ENCODE measurements around the gene ARFGEF3. TPM values are rescaled to one million over a fixed set of nuclear protein-coding genes. Genes with fewer than 3 reads are reported as not detected.

The ARFGEF3 gene
- total RNA-seq, 1 donor from 2014 or later: 9.5 TPM

DNA sequence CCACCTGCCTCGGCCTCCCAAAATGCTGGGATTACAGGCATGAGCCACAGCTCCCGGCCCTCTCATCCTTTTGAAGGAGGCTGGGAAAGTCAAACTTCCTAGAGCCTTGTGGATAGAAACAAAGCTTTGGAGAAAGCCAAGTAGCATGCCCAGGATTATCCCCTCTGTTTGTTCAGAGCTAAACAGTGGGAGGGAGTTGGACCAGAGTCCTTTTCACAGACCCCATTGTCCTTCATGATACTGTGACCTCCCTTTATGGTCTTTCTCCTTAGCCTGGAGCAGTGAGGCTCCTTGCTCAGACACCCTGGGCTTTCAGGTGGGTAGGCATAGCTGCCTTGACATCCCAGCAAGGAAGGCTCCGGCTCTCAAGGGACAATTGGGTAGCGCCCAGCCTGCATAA, 25.4 kb downstream of the ARFGEF3 start:
- DNase-seq (ENCODE audit: low read depth): no peak
- TF ChIP-seq, protein P1, sequence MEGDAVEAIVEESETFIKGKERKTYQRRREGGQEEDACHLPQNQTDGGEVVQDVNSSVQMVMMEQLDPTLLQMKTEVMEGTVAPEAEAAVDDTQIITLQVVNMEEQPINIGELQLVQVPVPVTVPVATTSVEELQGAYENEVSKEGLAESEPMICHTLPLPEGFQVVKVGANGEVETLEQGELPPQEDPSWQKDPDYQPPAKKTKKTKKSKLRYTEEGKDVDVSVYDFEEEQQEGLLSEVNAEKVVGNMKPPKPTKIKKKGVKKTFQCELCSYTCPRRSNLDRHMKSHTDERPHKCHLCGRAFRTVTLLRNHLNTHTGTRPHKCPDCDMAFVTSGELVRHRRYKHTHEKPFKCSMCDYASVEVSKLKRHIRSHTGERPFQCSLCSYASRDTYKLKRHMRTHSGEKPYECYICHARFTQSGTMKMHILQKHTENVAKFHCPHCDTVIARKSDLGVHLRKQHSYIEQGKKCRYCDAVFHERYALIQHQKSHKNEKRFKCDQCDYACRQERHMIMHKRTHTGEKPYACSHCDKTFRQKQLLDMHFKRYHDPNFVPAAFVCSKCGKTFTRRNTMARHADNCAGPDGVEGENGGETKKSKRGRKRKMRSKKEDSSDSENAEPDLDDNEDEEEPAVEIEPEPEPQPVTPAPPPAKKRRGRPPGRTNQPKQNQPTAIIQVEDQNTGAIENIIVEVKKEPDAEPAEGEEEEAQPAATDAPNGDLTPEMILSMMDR (conservative IDR thresholded peaks at IDR 0.05; ENCODE audit: low read depth, low read length): no peak
- H3K4me3 ChIP-seq (ENCODE audit: low read depth, low read length): no peak overlapping the region

DNA sequence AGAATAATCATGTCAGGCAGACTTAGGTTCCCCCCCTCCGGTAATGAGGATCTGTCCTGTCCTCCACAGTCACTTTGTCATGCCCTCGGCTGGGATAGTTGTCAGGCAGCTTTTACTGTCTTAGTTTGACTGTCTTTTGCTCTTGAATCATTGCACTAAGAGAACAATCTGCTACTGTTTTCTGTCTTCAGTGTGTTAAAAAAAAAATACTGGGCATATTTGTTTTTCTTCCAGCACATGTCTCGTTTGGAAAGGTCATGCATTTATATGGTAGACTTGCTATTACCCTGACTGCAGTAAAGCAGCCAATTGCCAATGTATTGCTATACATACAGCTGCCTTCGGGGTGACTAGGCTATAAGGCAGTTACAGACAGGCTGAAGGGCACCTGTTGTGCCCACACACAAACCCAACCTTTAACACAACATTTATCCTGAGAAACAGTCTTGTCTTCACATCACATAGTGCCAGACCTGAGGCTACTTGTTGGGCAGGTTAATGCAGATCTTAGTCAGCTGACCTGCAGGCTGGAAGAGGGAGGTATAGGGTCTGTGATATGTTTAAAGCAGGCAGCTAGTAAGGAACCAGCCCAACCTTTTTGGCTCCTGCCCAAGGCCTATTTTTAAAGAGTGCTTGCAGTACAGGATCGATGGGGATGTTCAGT, 26.7 kb downstream of the ARFGEF3 start:
- DNase-seq (ENCODE audit: low read depth): no peak
- TF ChIP-seq, protein P1 (conservative IDR thresholded peaks at IDR 0.05; ENCODE audit: low read depth, low read length): no peak
- H3K4me3 ChIP-seq (ENCODE audit: low read depth, low read length): no peak overlapping the region

DNA sequence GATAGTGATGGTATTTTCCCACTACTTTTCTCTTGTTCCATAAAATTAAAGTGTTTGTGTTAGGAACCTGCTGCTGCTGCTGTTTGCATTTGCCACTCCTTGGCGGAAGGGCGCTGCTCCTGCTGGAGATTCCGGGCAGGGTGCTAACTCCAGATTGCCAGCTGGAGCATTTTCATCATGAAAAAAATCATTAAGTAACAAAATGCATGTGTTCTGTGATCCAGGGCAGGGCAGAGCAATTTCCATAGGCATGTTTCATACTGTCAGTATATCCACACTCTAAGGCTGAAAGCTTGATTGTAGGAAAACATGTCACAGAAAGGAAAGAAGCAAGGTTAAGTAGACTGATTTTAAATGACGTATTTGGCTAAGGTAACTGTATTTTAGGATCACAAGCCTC, 32.5 kb downstream of the ARFGEF3 start:
- no peak overlapping the region for H3K4me3 ChIP-seq (ENCODE audit: low read depth, low read length)
- no peak for DNase-seq (ENCODE audit: low read depth)

DNA sequence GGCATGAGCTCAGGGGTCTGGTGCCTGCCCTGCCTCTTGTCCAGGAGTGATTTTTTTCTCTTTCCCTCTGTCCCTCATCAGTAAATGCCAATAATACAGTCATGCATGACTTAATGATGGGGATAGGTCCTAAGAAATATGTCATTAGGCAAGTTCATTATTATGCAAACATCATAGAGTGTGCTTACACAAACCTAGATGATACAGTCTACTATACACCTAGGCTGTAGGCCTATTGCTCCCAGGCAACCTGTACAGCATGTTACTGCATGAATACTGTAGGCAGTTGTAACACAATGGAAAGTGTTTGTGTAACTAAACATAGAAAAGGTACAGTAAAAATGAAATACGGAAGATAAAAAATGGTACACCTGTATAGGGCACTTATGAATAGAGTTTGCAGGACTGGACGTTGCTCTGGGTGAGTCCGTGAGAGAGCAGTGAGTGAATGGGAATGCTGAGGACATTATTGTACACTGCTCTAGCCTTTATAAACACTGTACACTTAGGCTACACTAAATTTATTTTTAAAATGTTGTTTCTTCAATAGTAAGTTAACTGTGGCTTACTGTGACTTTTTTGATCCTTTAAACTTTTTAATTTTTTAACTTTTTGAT, 34.5 kb downstream of the ARFGEF3 start:
- no peak for DNase-seq (ENCODE audit: low read depth)
- TF ChIP-seq, protein P1 (conservative IDR thresholded peaks at IDR 0.05; ENCODE audit: low read depth, low read length): no peak
- H3K4me3 ChIP-seq (ENCODE audit: low read depth, low read length): no peak overlapping the region

More for the DNA sequence above, 32.5 kb downstream of the ARFGEF3 start:
- TF ChIP-seq, protein P1 (conservative IDR thresholded peaks at IDR 0.05; ENCODE audit: low read depth, low read length): no peak

DNA sequence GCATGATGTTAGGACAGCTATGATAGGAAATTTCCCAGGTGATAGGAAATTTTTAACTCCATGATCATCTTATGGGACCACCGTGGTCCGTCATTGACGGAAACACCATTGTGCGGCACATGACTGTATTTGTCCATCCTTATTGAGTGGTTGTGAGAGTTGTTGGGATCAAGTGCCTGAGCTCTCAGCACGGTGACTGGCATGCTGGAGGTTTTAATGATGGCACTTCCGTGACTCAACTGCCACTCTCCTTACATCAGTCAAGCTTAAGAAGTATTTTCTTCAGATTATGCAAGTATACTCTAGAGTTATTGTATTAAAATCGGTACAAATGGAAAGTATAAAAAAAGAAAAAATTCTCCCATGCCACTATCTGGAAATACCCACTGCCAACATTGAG, 35.8 kb downstream of the ARFGEF3 start:
- no peak for DNase-seq (ENCODE audit: low read depth)
- H3K4me3 ChIP-seq (ENCODE audit: low read depth, low read length): no peak overlapping the region
- TF ChIP-seq, protein P1 (conservative IDR thresholded peaks at IDR 0.05; ENCODE audit: low read depth, low read length): no peak

DNA sequence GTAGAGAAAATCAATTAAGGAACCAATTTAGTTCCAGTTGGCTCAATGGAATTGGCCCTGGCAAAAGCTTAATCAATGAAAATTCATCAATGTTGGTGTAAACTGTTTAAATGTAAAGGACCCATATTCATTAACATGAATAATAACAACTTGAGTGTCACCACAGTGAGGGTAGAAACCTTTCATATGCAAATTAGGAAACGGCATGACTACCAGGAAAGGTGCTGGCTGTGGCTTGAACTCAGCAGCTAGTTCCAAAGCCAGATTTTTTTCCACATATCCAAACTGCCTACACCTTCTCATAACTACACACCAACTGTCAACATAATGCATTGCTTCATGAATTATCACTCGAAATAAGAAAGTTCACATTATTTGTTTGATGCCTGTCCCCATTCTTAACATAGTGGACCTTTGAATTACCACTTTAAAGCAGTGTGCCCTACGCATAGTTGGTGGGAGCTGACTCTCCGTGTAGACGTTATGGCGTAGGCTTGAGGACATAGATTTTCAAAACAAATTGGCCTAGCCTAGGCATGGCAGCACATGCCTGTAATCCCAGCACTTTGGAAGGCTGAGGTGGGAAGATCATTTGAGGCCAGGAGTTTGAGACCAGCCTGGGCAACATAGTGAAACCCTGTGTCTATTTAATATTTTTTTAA, 36.8 kb downstream of the ARFGEF3 start:
- TF ChIP-seq, protein P1 (conservative IDR thresholded peaks at IDR 0.05; ENCODE audit: low read depth, low read length): no peak
- DNase-seq (ENCODE audit: low read depth): no peak
- H3K4me3 ChIP-seq (ENCODE audit: low read depth, low read length): no peak overlapping the region
